ENCODE results near the gene POU6F2. TPM values are rescaled to one million over a fixed set of nuclear protein-coding genes. Genes with fewer than 3 reads are reported as not detected.

The POU6F2 gene
- total RNA-seq, 1 donor from 2014 or later: 0.78 TPM

- intact Hi-C loops (cut with DNase I): no loop called here
- Histone ChIP-seq H3K27ac (no peak overlapping the region), H3K36me3 (no peaks in the 10 kb centered on the region), H3K4me1 (no peaks in the 10 kb centered on the region), H3K4me3 (no peak overlapping the region), H3K9me3 (no peaks in the 10 kb centered on the region), H3K27me3 (no peaks in the 10 kb centered on the region)
- no peak for DNase-seq
- no peak for ATAC-seq
- TF ChIP-seq CTCF (IDR thresholded peaks at IDR 0.05): no peak
Measured at GRCh38 chr7:39386718-39387117, 409.0 kb downstream of the POU6F2 start.

GRCh38 chr7:39392151-39392550 lies 414.4 kb downstream of the POU6F2 start:
- ATAC-seq (no peak), DNase-seq (no peak)
- Histone ChIP-seq H3K27me3 (no peaks in the 10 kb centered on the region), H3K4me3 (no peak overlapping the region), H3K9me3 (no peaks in the 10 kb centered on the region), H3K27ac (no peak overlapping the region), H3K36me3 (no peaks in the 10 kb centered on the region), H3K4me1 (no peaks in the 10 kb centered on the region)
- TF ChIP-seq CTCF (IDR thresholded peaks at IDR 0.05): no peak
- intact Hi-C loops (cut with DNase I): no loop called here

- Histone ChIP-seq H3K36me3 (no peaks in the 10 kb centered on the region), H3K4me1 (no peaks in the 10 kb centered on the region), H3K4me3 (no peak overlapping the region), H3K27me3 (no peaks in the 10 kb centered on the region), H3K9me3 (no peaks in the 10 kb centered on the region), H3K27ac (no peak overlapping the region)
- intact Hi-C loops (cut with DNase I): no loop called here
- ATAC-seq (no peak), DNase-seq (no peak)
- no peak for TF ChIP-seq CTCF (IDR thresholded peaks at IDR 0.05)
Measured at GRCh38 chr7:39394105-39394680, 416.5 kb downstream of the POU6F2 start.

- ATAC-seq: no peak
- no peak for TF ChIP-seq CTCF (IDR thresholded peaks at IDR 0.05)
- intact Hi-C loops (cut with DNase I): no loop called here
- no peak for DNase-seq
- Histone ChIP-seq H3K27me3 (no peaks in the 10 kb centered on the region), H3K4me1 (no peaks in the 10 kb centered on the region), H3K27ac (no peak overlapping the region), H3K36me3 (no peaks in the 10 kb centered on the region), H3K4me3 (no peak overlapping the region), H3K9me3 (no peaks in the 10 kb centered on the region)
Measured at GRCh38 chr7:39399458-39399857, 421.7 kb downstream of the POU6F2 start.

GRCh38 chr7:39399986-39400385 lies 422.3 kb downstream of the POU6F2 start:
- no peak overlapping the region for H3K27ac ChIP-seq
- TF ChIP-seq CTCF (IDR thresholded peaks at IDR 0.05): no peak
- no peak for ATAC-seq
- intact Hi-C loops (cut with DNase I): no loop called here
- no peaks in the 10 kb centered on the region for H3K9me3 ChIP-seq
- no peaks in the 10 kb centered on the region for H3K36me3 ChIP-seq
- H3K4me1 ChIP-seq: no peaks in the 10 kb centered on the region
- DNase-seq: no peak
- H3K4me3 ChIP-seq: no peak overlapping the region
- no peaks in the 10 kb centered on the region for H3K27me3 ChIP-seq

GRCh38 chr7:39400836-39401235 lies 423.1 kb downstream of the POU6F2 start:
- no peak for DNase-seq
- Histone ChIP-seq H3K9me3 (no peaks in the 10 kb centered on the region), H3K36me3 (no peaks in the 10 kb centered on the region), H3K4me1 (no peaks in the 10 kb centered on the region), H3K27ac (no peak overlapping the region), H3K27me3 (no peaks in the 10 kb centered on the region), H3K4me3 (no peak overlapping the region)
- TF ChIP-seq CTCF (IDR thresholded peaks at IDR 0.05): no peak
- ATAC-seq: no peak
- intact Hi-C loops (cut with DNase I): no loop called here

Measured in upper lobe of right lung (tissue), 1 donor.